ENCODE results near the gene ATP2B2.

ATP2B2 gene

DNA sequence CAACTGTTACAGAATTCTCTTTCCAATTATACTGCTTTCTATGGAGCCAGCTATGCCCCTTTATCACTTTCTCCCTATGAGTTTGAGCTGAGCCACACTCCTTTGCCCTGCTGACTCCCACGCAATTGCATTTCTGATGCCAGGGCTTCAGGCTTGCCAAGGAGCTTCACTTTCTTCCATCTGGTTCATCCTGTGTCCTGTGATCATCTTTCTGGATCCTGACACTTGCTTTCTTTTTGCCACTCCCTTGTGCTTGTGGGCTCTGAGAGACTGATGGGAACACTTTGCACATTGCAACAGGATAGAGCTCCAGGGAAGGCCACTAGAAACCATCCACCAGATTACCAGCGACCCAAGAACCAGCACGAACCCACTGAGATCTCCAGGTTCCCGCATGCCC lies 107.5 kb downstream of the ATP2B2 start:
- TF ChIP-seq, protein P1, sequence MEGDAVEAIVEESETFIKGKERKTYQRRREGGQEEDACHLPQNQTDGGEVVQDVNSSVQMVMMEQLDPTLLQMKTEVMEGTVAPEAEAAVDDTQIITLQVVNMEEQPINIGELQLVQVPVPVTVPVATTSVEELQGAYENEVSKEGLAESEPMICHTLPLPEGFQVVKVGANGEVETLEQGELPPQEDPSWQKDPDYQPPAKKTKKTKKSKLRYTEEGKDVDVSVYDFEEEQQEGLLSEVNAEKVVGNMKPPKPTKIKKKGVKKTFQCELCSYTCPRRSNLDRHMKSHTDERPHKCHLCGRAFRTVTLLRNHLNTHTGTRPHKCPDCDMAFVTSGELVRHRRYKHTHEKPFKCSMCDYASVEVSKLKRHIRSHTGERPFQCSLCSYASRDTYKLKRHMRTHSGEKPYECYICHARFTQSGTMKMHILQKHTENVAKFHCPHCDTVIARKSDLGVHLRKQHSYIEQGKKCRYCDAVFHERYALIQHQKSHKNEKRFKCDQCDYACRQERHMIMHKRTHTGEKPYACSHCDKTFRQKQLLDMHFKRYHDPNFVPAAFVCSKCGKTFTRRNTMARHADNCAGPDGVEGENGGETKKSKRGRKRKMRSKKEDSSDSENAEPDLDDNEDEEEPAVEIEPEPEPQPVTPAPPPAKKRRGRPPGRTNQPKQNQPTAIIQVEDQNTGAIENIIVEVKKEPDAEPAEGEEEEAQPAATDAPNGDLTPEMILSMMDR (IDR thresholded peaks at IDR 0.05; ENCODE audit: low read depth, low read length) = no peak
- no peak for DNase-seq (ENCODE audit: extremely low read depth, low read depth)

DNA sequence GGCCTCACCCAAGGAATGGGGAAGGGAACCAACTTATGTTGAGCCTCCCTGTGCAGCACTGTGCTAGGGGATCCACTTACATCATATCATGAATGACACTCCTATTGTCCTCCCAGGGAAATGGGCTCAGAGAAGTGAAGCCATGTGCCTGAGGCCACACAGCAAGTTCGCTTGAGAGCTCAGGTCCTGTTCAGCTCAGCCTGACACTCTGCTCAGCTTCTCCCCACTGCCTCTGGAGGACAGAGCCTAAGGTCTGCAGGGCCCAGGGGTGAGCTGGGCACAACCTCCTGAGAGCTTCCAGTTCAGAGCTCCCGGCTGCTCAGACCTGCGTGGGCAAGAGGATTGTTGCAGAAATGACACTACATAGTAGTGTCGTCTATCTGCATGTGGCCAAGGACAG lies 108.5 kb downstream of the ATP2B2 start:
- no peak for DNase-seq (ENCODE audit: extremely low read depth, low read depth)
- TF ChIP-seq, protein P1 (IDR thresholded peaks at IDR 0.05; ENCODE audit: low read depth, low read length) = no peak

DNA sequence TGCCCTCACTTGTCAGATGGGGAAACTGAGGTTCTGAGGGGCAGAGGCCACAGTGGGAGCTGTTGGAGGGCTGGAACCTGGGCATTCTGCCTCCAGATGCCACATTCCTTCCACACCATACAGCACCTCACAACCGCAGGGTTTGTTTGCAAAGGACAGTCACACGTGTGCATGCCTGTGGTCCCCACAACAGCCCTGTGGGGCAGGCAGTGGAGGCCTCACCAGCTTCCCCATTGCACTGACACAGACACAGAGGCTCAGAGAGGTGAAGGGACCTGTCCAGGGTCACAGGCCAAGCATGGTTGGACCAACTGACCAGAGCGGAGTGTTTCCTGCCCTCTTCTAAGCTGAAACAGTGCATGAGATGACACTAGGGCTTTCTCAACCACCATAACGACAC lies 109.3 kb downstream of the ATP2B2 start:
- DNase-seq (ENCODE audit: extremely low read depth, low read depth) = no peak
- TF ChIP-seq, protein P1 (IDR thresholded peaks at IDR 0.05; ENCODE audit: low read depth, low read length) = no peak

DNA sequence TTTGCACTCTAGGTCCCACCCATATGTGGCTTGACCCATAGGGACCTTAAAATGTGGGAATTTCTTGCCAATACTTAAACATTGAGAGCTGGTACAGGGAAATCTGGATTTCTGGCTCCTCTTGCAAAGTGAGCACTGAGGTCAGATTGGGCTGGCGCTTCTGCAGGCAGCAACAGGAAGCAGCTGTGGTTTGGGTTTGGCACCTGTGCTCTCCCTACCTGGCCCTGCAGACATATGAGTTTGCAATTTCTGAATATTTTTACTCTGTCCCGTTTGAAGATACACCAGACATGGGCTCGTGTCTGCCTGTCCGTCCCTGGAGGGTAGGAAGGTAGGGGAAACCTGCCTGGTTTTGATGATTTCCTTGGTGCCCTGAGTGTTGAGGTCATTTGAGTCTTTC lies 109.7 kb downstream of the ATP2B2 start:
- DNase-seq (ENCODE audit: extremely low read depth, low read depth) = no peak

DNA sequence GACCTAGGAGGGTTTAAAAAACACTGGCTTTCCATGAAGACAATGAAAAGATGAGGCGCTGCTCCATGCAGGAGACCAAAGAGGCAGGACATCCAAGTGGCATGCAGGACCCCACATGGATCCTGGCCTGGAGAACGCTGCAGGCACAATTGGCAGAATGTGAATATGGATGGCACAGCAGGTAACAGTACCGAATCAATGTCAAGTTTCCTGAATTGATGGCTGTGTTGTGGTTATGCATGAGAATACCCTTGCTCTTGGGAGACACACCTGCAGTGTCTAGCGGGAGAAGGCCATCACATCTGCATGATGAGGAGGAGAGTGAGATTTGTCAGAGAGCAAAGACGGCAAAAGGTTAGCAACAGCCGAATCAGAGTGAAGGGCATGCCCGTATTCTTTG lies 110.2 kb downstream of the ATP2B2 start:
- TF ChIP-seq, protein P1 (IDR thresholded peaks at IDR 0.05; ENCODE audit: low read depth, low read length) = no peak
- no peak for DNase-seq (ENCODE audit: extremely low read depth, low read depth)

More for the DNA sequence above, 109.7 kb downstream of the ATP2B2 start:
- TF ChIP-seq, protein P1 (IDR thresholded peaks at IDR 0.05; ENCODE audit: low read depth, low read length) = no peak

DNA sequence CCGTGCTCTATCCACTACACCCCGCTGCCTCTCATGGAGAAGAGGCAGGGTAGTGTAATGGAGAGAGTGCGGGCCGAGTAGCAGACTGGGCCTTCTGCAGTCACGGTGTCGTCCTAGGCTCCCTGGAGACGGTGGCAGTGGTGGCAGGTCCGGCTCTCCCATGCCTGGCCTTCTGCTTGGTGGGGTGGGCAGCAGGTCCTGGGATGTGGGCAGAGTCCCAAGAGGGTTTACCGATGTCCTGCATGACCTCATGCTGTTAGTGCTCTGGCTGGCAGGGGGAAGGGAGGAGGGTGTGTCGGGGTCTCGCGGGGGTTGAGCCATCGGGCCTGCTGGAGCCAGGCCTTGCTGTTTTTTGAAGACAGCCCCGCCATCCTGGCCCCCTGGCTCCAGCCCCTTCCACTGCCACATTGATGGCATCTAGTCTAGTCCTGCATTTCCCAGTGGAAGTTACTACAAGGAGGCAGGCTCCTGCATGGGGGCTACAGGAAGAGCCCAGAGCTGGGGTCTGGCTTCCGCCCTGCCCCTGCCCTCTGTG lies 110.8 kb downstream of the ATP2B2 start:
- DNase-seq (ENCODE audit: extremely low read depth, low read depth) = no peak
- TF ChIP-seq, protein P1 (IDR thresholded peaks at IDR 0.05; ENCODE audit: low read depth, low read length) = no peak

DNA sequence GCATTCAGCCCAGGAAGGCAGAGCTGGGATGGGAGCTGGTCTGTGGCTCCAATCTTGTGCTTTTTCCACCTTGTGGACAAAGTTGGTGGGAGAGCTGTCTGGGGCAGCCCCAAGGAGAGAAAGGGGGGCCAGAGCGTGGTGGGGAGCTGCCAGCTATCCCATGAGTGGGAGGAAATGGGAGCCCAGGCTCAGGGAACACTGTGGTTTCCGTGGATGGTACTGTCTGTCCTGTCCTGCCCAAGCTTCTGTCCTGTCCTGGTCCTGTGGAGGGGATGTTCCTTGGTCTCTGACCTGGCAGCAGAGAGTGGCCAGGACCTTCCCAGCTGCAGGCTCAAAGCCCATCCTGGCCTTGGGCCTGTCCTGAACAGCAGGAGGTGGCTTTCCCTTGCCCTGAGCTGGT lies 111.9 kb downstream of the ATP2B2 start:
- TF ChIP-seq, protein P1 (IDR thresholded peaks at IDR 0.05; ENCODE audit: low read depth, low read length) = no peak
- DNase-seq (ENCODE audit: extremely low read depth, low read depth) = no peak

All from AG09319 (cell line).